ENCODE measurements around the gene POGZ. TPM values are rescaled to one million over a fixed set of nuclear protein-coding genes. Genes with fewer than 3 reads are reported as not detected.
"Not testable (repeated sequence)": the region's sequence is repeated elsewhere in the genome, so short reads cannot be mapped to it uniquely, and the experiment has no call there.

Gene POGZ
- total RNA-seq, 1 donor from 2014 or later = 146 TPM

DNA sequence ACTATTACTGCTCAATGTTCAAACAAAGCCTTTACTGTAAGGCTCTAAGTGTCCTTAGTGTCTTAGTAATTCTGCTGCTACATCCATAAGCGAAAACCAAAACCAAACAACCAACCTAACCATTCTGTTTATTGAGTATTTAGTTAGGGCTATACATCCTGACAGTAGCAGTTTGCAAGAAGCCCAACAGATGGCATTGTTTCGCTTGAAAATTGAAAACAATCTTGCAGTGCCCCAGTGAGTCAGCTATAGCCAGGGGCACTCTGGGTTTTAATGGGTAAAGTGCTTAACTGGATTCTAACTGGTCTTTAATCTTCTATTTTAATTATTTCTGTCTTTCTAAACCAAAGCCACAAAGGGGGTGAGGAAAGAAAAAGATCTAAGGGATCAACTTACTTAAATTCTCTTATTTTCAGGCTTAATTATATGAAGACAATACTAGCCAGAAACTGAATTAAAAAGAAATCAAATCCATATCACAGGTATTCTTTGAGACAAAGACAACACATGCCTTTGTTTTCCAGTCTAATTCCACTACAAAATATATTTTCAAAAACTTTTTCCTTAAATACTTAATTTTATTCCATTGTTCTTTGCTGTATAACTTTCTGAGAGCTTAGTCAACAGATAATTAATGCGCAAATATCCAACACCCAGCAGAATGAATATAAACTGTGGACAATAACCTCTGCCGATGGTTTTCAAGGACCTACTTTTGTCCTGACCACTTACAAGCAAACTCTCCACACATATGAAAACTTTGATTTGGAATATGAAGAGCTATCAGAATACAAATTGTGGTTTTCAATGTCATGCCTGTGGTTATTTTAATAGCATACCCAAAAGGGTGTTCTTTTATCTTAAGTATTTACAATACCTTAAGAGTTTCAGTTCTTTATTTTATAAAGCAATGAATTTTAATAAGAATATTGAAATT lies 15.2 kb downstream of the POGZ start:
- H3K27ac Mint-ChIP-seq (ENCODE audit: unreplicated experiment) = peak overlapping the region; percentile 55
- no peak for TF ChIP-seq CTCF (IDR thresholded peaks at IDR 0.05; ENCODE audit: partially characterized antibody, unreplicated experiment)

GRCh38 chr1:151437396-151437795 lies 21.9 kb downstream of the POGZ start:
- not testable (repeated sequence) for H3K36me3 Mint-ChIP-seq (ENCODE audit: unreplicated experiment); H3K4me3 Mint-ChIP-seq (ENCODE audit: unreplicated experiment); H3K9me3 Mint-ChIP-seq (ENCODE audit: unreplicated experiment); H3K4me1 Mint-ChIP-seq (ENCODE audit: low read depth, unreplicated experiment); DNase-seq; H3K27ac Mint-ChIP-seq (ENCODE audit: unreplicated experiment); H3K27me3 Mint-ChIP-seq (ENCODE audit: unreplicated experiment)

More for the DNA sequence above, 15.2 kb downstream of the POGZ start:
- Mint-ChIP-seq H3K4me3 (ENCODE audit: unreplicated experiment) (peak overlapping the region; percentile 25), H3K9me3 (ENCODE audit: unreplicated experiment) (no peaks in the 10 kb centered on the region), H3K4me1 (ENCODE audit: low read depth, unreplicated experiment) (peaks cover 8% of the 10 kb centered on the region), H3K27me3 (ENCODE audit: unreplicated experiment) (peaks cover 2% of the 10 kb centered on the region), H3K36me3 (ENCODE audit: unreplicated experiment) (no peaks in the 10 kb centered on the region)
- peak; percentile 41 for DNase-seq

GRCh38 chr1:151436985-151437384 lies 22.3 kb downstream of the POGZ start:
- no peak for TF ChIP-seq CTCF (IDR thresholded peaks at IDR 0.05; ENCODE audit: partially characterized antibody, unreplicated experiment)
- H3K36me3 Mint-ChIP-seq (ENCODE audit: unreplicated experiment) = no peaks in the 10 kb centered on the region
- DNase-seq = no peak
- H3K4me1 Mint-ChIP-seq (ENCODE audit: low read depth, unreplicated experiment) = no peaks in the 10 kb centered on the region
- H3K4me3 Mint-ChIP-seq (ENCODE audit: unreplicated experiment) = no peak overlapping the region
- peaks cover 2% of the 10 kb centered on the region for H3K27me3 Mint-ChIP-seq (ENCODE audit: unreplicated experiment)
- H3K27ac Mint-ChIP-seq (ENCODE audit: unreplicated experiment) = no peak overlapping the region
- no peaks in the 10 kb centered on the region for H3K9me3 Mint-ChIP-seq (ENCODE audit: unreplicated experiment)

DNA sequence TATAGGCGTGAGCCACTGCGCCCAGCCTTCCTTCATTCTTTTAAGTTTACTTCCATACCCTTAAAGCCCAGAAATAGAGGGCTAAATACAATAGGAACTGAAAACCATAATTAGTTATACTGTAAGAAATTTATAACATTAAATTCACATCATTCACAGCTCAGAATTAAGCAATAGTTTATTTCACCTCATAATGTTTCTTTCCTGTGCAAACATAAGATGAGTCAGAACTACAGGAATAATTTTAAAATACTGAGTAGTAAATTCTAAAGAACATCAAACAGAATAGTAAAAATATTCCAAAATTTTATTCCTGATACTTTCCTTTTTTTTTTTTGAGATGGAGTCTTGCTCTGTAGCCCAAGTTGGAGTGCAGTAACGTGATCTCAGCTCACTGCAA lies 24.1 kb downstream of the POGZ start:
- Mint-ChIP-seq H3K4me3 (ENCODE audit: unreplicated experiment) (no peak overlapping the region), H3K27ac (ENCODE audit: unreplicated experiment) (no peak overlapping the region), H3K27me3 (ENCODE audit: unreplicated experiment) (peaks cover 2% of the 10 kb centered on the region), H3K9me3 (ENCODE audit: unreplicated experiment) (no peaks in the 10 kb centered on the region), H3K36me3 (ENCODE audit: unreplicated experiment) (no peaks in the 10 kb centered on the region), H3K4me1 (ENCODE audit: low read depth, unreplicated experiment) (peaks cover 5% of the 10 kb centered on the region)
- no peak for DNase-seq
- no peak for TF ChIP-seq CTCF (IDR thresholded peaks at IDR 0.05; ENCODE audit: partially characterized antibody, unreplicated experiment)

GRCh38 chr1:151433827-151434226 lies 25.5 kb downstream of the POGZ start:
- H3K27me3 Mint-ChIP-seq (ENCODE audit: unreplicated experiment); H3K36me3 Mint-ChIP-seq (ENCODE audit: unreplicated experiment); H3K4me1 Mint-ChIP-seq (ENCODE audit: low read depth, unreplicated experiment); H3K27ac Mint-ChIP-seq (ENCODE audit: unreplicated experiment); DNase-seq; H3K4me3 Mint-ChIP-seq (ENCODE audit: unreplicated experiment); H3K9me3 Mint-ChIP-seq (ENCODE audit: unreplicated experiment): not testable (repeated sequence)

GRCh38 chr1:151428068-151428467 lies 31.2 kb downstream of the POGZ start:
- Mint-ChIP-seq H3K36me3 (ENCODE audit: unreplicated experiment) (no peaks in the 10 kb centered on the region), H3K27ac (ENCODE audit: unreplicated experiment) (no peak overlapping the region), H3K9me3 (ENCODE audit: unreplicated experiment) (peaks cover 2% of the 10 kb centered on the region), H3K27me3 (ENCODE audit: unreplicated experiment) (peaks cover 4% of the 10 kb centered on the region), H3K4me1 (ENCODE audit: low read depth, unreplicated experiment) (peaks cover 5% of the 10 kb centered on the region), H3K4me3 (ENCODE audit: unreplicated experiment) (no peak overlapping the region)
- no peak for DNase-seq
- TF ChIP-seq CTCF (IDR thresholded peaks at IDR 0.05; ENCODE audit: partially characterized antibody, unreplicated experiment) = no peak
